Measurements from ENCODE around the gene INPP4B.

DNA sequence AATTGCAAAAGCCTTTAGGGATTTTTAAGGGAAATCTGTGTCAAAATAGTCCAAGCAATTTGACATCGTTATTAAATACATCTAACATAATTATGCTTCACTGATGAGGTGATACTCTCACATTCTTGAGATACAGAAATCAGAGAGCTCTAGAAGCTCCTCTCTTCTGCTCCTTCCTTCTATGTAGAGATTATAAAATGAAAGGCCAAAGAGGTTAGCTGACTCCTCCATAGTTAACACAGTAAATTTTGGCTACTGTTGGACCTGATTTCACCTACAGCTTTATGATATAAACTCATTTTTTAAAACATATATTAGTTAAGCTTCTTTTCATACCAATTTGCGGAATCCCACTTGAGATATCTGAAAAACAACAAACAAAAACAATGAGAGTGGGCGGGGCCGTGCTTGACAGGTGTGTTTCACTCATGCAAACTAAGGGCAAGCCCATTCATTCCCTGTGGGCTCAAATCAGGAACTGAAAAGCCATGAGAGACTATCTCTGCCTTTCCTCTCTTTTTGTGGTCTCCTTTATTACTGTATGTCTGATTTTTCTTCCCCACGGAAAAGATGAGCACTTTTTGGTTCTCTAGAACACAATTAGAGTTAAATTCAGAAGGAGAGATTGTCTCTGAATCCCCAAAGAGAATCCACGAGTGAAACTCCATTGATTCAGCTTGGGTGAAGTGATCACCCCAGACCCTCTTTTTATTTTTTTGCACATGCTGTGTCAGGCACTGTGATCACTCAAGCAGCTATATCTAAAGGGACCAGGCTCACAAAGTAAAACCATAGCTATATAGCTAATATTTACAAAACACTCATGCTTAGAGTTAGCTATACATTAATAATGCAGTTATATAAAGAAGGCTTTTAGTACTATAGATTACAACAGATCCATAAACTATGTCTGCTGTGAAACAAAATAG is 643.4 kb downstream of the INPP4B start:
- TF ChIP-seq EZH2phosphoT487 (IDR thresholded peaks at IDR 0.05; ENCODE audit: insufficient read depth, low read depth) (no peak), EZH2 (IDR thresholded peaks at IDR 0.05; ENCODE audit: insufficient read depth, poor library complexity, severe bottlenecking) (no peak)

All from GM23248 (cell line).